Brain microvascular endothelial cell (primary cell): ENCODE measurements around the gene GPALPP1.
A peak's percentile ranks its signal among the peaks of the same experiment; 100 is the strongest.
"Not testable (repeated sequence)": the region's sequence is repeated elsewhere in the genome, so short reads cannot be mapped to it uniquely, and the experiment has no call there.

Source experiments
- DNase-seq: peaks from one replicate; pipeline ENCODE4 v3.0.0-alpha.2; 2020
- H3K27ac ChIP-seq: fragments of 250-450 bp; sonication (Bioruptor Pico); 2 replicates; pipeline ENCODE4 v1.5.1; 2020; ENCODE audit warnings: mild to moderate bottlenecking, moderate library complexity
- H3K27me3 ChIP-seq: fragments of 250-450 bp; sonication (Bioruptor Pico); replicated peaks from 2 replicates; pipeline ENCODE4 v1.5.1; 2020; ENCODE audit warnings: mild to moderate bottlenecking
- H3K36me3 ChIP-seq: fragments of 250-450 bp; sonication (Bioruptor Pico); replicated peaks from 2 replicates; pipeline ENCODE4 v1.5.1; 2020; ENCODE audit warnings: mild to moderate bottlenecking
- H3K4me3 ChIP-seq: 2 replicates; pipeline ENCODE4 v1.5.1; 2011; ENCODE audit warnings: low read depth, mild to moderate bottlenecking, control low read depth, low read length, moderate library complexity
- in situ Hi-C: cut with HindIII; loops from 2 replicates; pipeline ENCODE4 v1.10.0; 2017; ENCODE audit warnings: low sequenced_read_pairs, low pct_ligation_motif_present
- TF ChIP-seq, protein P1 (sequence below): IDR thresholded peaks from 2 replicates; pipeline ENCODE4 v1.5.1; 2011; ENCODE audit warnings: low read depth, mild to moderate bottlenecking, moderate library complexity, low read length, control low read depth, inconsistent platforms; ENCODE audit errors: missing control alignments

The GPALPP1 gene, protein sequence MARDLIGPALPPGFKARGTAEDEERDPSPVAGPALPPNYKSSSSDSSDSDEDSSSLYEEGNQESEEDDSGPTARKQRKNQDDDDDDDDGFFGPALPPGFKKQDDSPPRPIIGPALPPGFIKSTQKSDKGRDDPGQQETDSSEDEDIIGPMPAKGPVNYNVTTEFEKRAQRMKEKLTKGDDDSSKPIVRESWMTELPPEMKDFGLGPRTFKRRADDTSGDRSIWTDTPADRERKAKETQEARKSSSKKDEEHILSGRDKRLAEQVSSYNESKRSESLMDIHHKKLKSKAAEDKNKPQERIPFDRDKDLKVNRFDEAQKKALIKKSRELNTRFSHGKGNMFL

DNA sequence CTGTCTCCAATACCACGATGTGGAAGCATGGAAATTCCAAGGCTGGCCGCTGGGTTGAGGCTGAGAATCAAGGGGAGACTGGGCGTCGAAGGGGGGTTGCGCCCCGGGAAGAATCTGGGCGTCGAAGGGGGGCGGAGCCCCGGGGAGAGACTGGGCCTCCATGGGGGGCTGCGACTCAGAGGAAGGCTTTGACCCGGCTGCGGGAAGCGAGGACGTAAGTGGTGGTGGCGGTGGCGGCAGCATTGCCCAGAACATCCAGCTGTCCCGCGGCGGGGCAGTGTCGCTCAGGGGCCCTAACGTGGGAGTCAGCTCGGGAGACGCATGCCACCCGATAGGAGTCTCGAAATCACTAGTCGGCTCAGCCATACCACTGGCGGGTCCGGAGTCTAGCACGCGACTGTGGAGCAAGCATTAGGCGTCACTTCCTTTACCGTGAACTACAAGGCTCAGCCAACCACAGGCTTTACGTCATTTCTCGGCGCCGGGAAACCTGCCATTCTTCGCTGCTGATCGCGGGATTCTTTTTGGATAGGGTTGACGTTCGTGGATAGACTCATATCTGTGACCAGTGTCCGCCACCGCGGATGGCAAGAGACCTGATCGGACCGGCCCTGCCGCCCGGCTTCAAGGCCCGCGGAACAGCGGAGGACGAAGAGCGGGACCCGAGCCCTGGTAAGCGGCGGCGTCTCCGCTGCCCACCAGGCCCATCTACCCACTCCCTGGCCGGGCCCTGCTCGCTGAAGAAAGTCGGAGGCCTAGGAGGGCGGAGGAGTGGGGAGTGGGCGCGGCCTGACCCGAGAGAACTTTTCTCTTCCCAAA is at the start of gene GPALPP1, which contains the start of gene NUFIP1:
GPALPP1 (plus strand) TSS at position 468 of the 819 bp plus-strand sequence; CDS start at position 585, 117 bp downstream.
NUFIP1 (minus strand) TSS at position 401 of the 819 bp plus-strand sequence; CDS start at position 366, 35 bp downstream.
- no peaks in the 10 kb centered on the region for H3K27me3 ChIP-seq
- in situ Hi-C loops: no loop called here
- TF ChIP-seq, protein P1, sequence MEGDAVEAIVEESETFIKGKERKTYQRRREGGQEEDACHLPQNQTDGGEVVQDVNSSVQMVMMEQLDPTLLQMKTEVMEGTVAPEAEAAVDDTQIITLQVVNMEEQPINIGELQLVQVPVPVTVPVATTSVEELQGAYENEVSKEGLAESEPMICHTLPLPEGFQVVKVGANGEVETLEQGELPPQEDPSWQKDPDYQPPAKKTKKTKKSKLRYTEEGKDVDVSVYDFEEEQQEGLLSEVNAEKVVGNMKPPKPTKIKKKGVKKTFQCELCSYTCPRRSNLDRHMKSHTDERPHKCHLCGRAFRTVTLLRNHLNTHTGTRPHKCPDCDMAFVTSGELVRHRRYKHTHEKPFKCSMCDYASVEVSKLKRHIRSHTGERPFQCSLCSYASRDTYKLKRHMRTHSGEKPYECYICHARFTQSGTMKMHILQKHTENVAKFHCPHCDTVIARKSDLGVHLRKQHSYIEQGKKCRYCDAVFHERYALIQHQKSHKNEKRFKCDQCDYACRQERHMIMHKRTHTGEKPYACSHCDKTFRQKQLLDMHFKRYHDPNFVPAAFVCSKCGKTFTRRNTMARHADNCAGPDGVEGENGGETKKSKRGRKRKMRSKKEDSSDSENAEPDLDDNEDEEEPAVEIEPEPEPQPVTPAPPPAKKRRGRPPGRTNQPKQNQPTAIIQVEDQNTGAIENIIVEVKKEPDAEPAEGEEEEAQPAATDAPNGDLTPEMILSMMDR: peak; percentile 28
- peaks cover 5% of the 10 kb centered on the region for H3K36me3 ChIP-seq
- peak within 1 kb of the TSS; percentile 97 for H3K4me3 ChIP-seq
- peak; percentile 97 for DNase-seq
- H3K27ac ChIP-seq: peak within 1 kb of the TSS; percentile 72

DNA sequence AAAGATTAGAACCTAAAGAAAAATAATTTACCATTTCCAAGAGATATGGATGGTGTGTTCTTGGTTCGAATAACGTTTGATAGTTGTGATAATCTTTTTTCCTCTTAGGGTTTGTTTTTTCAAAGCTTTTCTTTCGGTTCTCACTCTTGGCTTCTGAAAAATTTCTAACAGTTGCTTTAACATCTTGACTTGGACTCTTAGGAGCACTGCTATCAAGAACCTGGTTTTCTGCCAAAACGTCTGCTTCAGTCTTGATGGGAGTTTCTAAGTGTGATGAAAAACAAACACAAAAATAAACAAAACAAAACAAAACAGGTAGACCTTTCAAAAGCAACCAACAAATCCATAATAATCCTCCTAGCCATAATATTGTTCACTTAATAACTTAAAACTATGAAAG is 45.9 kb upstream of the GPALPP1 start:
- DNase-seq, H3K4me3 ChIP-seq, H3K27me3 ChIP-seq, H3K27ac ChIP-seq, H3K36me3 ChIP-seq, in situ Hi-C loops: not testable (repeated sequence)

DNA sequence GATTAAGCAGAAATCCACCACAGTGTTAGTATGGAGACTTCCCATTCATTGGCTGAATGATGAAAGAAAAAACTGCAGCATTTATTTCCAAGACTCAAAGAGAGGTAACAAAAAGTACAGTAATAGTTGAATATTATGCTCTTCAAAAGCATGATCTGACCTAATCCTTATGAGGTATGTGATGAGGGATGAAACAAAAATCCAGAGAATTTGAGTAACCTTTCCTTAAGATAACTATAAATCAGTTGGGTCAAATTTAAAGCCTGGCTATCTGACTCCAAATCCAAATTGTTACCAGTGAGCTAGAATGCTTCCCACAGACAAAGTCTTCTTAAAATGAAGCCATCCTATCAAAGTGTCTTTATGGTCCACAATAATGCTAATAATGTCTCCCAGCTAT is 38.2 kb upstream of the GPALPP1 start:
- H3K27ac ChIP-seq: no peak overlapping the region
- H3K36me3 ChIP-seq: no peaks in the 10 kb centered on the region
- TF ChIP-seq, protein P1: no peak
- H3K27me3 ChIP-seq: no peaks in the 10 kb centered on the region
- in situ Hi-C loops: no loop called here
- DNase-seq: no peak
- no peak overlapping the region for H3K4me3 ChIP-seq

DNA sequence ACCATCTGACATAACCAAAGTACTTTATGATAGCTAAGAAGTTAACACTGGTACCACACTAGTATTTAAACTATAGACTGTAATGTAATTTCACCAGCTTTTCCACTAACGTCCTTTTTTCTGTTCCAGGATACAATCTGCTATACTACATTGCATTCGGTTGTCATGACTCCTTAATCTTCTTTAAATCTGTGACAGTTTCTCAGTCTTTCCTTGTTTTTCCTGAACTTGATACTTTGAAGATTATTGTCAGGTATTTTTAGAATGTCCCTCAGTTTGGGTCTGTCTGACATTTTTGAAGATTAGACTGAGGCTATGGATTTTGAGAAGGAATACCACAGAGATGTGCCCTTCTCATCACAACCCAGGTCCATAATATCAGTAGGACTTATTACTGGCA is 36.7 kb upstream of the GPALPP1 start:
- TF ChIP-seq, protein P1: no peak
- Histone ChIP-seq H3K4me3 (no peak overlapping the region), H3K27ac (no peak overlapping the region), H3K27me3 (no peaks in the 10 kb centered on the region), H3K36me3 (no peaks in the 10 kb centered on the region)
- in situ Hi-C loops: no loop called here
- no peak for DNase-seq

DNA sequence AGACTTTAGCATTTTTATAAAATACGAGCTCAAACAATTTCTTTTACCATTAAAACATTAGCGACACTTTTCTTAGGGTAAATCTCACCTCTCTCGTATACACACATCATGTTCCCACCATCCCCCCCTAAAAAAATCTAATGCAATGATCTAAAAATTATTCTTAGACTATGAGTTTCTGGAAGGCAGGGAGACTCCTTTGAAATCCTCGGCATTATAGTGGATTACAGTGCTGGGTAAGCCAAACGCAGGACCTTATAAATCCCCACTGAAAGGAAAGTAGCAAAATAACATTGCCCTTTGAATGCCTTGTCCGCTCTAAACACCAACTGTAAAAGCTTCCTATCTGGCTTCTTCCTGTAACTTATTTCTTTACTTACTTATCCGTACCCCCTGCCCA is 35.1 kb upstream of the GPALPP1 start:
- H3K27ac ChIP-seq: no peak overlapping the region
- in situ Hi-C loops: no loop called here
- TF ChIP-seq, protein P1: no peak

DNA sequence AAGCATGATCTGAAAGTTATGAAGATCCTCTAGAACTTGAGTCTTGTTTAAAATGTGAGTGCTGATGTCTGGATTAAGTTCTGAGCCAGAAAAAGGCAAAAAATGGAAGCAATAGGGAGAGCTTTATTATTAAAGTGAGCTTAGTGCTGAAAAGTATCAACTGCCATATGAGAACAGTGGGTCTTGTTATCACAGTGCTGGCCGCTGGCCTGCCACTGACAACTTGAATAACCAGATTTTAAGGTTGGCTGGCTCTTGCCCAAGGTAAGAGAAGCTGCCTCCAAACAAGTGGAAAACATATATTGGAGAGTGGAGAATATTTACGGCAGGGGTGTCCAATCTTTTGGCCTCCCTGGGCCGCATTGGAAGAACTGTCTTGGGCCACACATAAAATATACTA is 33.9 kb upstream of the GPALPP1 start:
- in situ Hi-C loops: no loop called here
- DNase-seq: no peak
- Histone ChIP-seq H3K27me3 (no peaks in the 10 kb centered on the region), H3K27ac (no peak overlapping the region), H3K36me3 (peaks cover 2% of the 10 kb centered on the region), H3K4me3 (no peak overlapping the region)
- TF ChIP-seq, protein P1: no peak

More for the DNA sequence above, 35.1 kb upstream of the GPALPP1 start:
- no peak overlapping the region for H3K4me3 ChIP-seq
- H3K36me3 ChIP-seq: peaks cover under 1% of the 10 kb centered on the region
- DNase-seq: no peak
- no peaks in the 10 kb centered on the region for H3K27me3 ChIP-seq
